Measurements from ENCODE around the gene TMEM132D.

DNA sequence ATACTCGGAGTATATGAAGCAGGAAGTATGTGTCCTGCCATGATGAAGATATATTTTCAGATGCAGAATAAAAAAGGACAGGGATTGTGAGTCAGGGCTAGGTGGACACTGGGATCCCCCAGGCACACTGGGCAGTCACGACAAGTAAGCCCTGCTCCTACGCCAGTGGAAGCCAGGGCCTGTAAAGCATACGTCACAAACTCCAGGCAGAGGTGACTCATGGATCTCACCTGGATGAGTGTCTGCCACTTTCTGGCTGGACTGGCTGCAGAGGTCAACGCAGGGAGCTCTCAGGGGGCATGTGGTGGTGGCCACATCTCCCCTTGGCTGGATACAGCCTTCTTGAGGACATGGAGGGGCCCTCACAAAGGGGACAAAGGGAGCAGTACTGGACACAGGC lies 788.3 kb downstream of the TMEM132D start:
- TF ChIP-seq POLR2A (IDR thresholded peaks at IDR 0.05) = no peak
- TF ChIP-seq, protein P1, sequence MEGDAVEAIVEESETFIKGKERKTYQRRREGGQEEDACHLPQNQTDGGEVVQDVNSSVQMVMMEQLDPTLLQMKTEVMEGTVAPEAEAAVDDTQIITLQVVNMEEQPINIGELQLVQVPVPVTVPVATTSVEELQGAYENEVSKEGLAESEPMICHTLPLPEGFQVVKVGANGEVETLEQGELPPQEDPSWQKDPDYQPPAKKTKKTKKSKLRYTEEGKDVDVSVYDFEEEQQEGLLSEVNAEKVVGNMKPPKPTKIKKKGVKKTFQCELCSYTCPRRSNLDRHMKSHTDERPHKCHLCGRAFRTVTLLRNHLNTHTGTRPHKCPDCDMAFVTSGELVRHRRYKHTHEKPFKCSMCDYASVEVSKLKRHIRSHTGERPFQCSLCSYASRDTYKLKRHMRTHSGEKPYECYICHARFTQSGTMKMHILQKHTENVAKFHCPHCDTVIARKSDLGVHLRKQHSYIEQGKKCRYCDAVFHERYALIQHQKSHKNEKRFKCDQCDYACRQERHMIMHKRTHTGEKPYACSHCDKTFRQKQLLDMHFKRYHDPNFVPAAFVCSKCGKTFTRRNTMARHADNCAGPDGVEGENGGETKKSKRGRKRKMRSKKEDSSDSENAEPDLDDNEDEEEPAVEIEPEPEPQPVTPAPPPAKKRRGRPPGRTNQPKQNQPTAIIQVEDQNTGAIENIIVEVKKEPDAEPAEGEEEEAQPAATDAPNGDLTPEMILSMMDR (IDR thresholded peaks at IDR 0.05) = no peak
